Natural killer cell (primary cell): ENCODE data around the gene PHF20. TPM values are rescaled to one million over a fixed set of nuclear protein-coding genes. Genes with fewer than 3 reads are reported as not detected.

Source experiments
- ATAC-seq, 3 donors: fragments of 150-1000 bp in 2 of 3; fragments of 200-7000 bp in 1 of 3; cut with Tn5 transposase; 1 replicate in 1 of 3; 2 replicates in 2 of 3; pipeline ENCODE4 v1.10.0; 2021; ENCODE audit warnings: mild to moderate bottlenecking in 2 of 3, moderate library complexity in 2 of 3
- DNase-seq, 2 donors: peaks; one replicate each; pipeline versions ENCODE4 v3.0.0 to v3.0.0-alpha.2; 2013 to 2021; ENCODE audit warnings: mixed read lengths in 1 of 2
- H3K27ac ChIP-seq: one replicate; pipeline ENCODE4 v1.5.1; 2013; ENCODE audit warnings: mild to moderate bottlenecking, low read length
- H3K27me3 ChIP-seq: one replicate; pipeline ENCODE4 v1.6.1; 2013; ENCODE audit warnings: low read length; ENCODE audit not compliant: control insufficient read depth, insufficient read depth
- H3K36me3 ChIP-seq: one replicate; pipeline ENCODE4 v1.6.1; 2013; ENCODE audit warnings: low read length; ENCODE audit not compliant: control insufficient read depth, insufficient read depth
- H3K4me1 ChIP-seq: one replicate; pipeline ENCODE4 v1.6.1; 2013; ENCODE audit warnings: low read length; ENCODE audit not compliant: control insufficient read depth, insufficient read depth
- H3K4me3 ChIP-seq: one replicate; pipeline ENCODE4 v1.5.1; 2013; ENCODE audit warnings: low read length
- H3K9me3 ChIP-seq: one replicate; pipeline ENCODE4 v1.6.1; 2013; ENCODE audit warnings: low read length; ENCODE audit not compliant: control insufficient read depth, insufficient read depth
- H3K27ac Mint-ChIP-seq, 2 donors: one replicate each; pipeline ENCODE4 v1.8.0; 2022; ENCODE audit warnings: mild to moderate bottlenecking in 2 of 2, mixed read lengths in 2 of 2, moderate library complexity in 1 of 2
- H3K27me3 Mint-ChIP-seq, 2 donors: one replicate each; pipeline ENCODE4 v1.8.0; 2022; ENCODE audit warnings: low read depth in 2 of 2, mixed read lengths in 2 of 2
- H3K36me3 Mint-ChIP-seq: one replicate; pipeline ENCODE4 v1.8.0; 2022; ENCODE audit warnings: mixed read lengths
- H3K4me1 Mint-ChIP-seq, 2 donors: one replicate each; pipeline ENCODE4 v1.8.0; 2022; ENCODE audit warnings: mixed read lengths in 2 of 2
- H3K4me3 Mint-ChIP-seq: one replicate; pipeline ENCODE4 v1.8.0; 2022; ENCODE audit warnings: mild to moderate bottlenecking, moderate library complexity, mixed read lengths
- H3K9me3 Mint-ChIP-seq, 2 donors: one replicate each; pipeline ENCODE4 v1.8.0; 2022; ENCODE audit warnings: mixed read lengths in 2 of 2
- CTCF ChIP-seq: fragments of 200-600 bp; IDR thresholded peaks from one replicate; pipeline ENCODE4 v1.8.0; 2022; ENCODE audit warnings: antibody characterized with exemption
- WGBS: methylation state at CpG from one replicate; pipeline ENCODE4 v1.1.7; 2013; ENCODE audit warnings: missing lambda C conversion rate; ENCODE audit not compliant: insufficient coverage; 5-methylcytosine and 5-hydroxymethylcytosine counted together
- intact Hi-C: fragments of 100-400 bp; cut with micrococcal nuclease; formaldehyde crosslinking; loops from one replicate; pipeline ENCODE4 v1.14.2; 2022
- total RNA-seq, 4 donors: library from RNA; stranded (reverse); fragments of 120-200 nt in 1 of 4; gene quantifications; one replicate each; pipeline versions ENCODE4 v1.2.3 to v1.2.4, GENCODE V29; 2013 to 2022

PHF20 gene
- total RNA-seq, 3 donors from 2014 or later (not counting 1 experiment from before 2014, with no cell fraction given): 151 to 165 (median 161) TPM

GRCh38 chr20:35953387-35954199, 181.8 kb downstream of the PHF20 start:
- H3K4me3 Mint-ChIP-seq: peak overlapping the region; percentile 99
- Histone ChIP-seq H3K9me3 (no peaks in the 10 kb centered on the region), H3K27ac (peak overlapping the region; percentile 100), H3K4me1 (peaks cover 18% of the 10 kb centered on the region), H3K4me3 (peak overlapping the region; percentile 97), H3K36me3 (peaks cover 5% of the 10 kb centered on the region), H3K27me3 (no peaks in the 10 kb centered on the region)
- no peak for TF ChIP-seq CTCF
- DNase-seq (peak; percentile 66 to 81), ATAC-seq (peak; percentile 35 to 59 (median 39))
- intact Hi-C loops: loop anchor here (2.0 to 5.0 kb wide), 2 partner anchors 211 to 499 kb away; partner anchors contain the start of genes CEP250 and RBM39
- peaks cover 17 to 25% of the 10 kb centered on the region in 2 donors for H3K4me1 Mint-ChIP-seq
- peak overlapping the region; percentile 98 to 100 for H3K27ac Mint-ChIP-seq
- H3K27me3 Mint-ChIP-seq: no peaks in the 10 kb centered on the region
- 2% methylated on average over 65 of the region's 65 CpGs for WGBS
- H3K9me3 Mint-ChIP-seq: no peaks in the 10 kb centered on the region
- H3K36me3 Mint-ChIP-seq: no peaks in the 10 kb centered on the region

GRCh38 chr20:35954200-35954906, 182.5 kb downstream of the PHF20 start, which contains the start of gene SCAND1:
SCAND1 (minus strand) TSS chr20:35954502; CDS start chr20:35954284, 218 bp downstream.
- Mint-ChIP-seq H3K4me3 (peak within 1 kb of the TSS; percentile 99), H3K27me3 (no peaks in the 10 kb centered on the region), H3K27ac (peak within 1 kb of the TSS; percentile 98 to 100), H3K36me3 (no peaks in the 10 kb centered on the region), H3K9me3 (no peaks in the 10 kb centered on the region), H3K4me1 (peaks cover 17 to 25% of the 10 kb centered on the region in 2 donors)
- ATAC-seq (peak; percentile 85 to 95 (median 85)), DNase-seq (peak; percentile 95 to 99)
- no peaks in the 10 kb centered on the region for H3K36me3 ChIP-seq
- no peaks in the 10 kb centered on the region for H3K9me3 ChIP-seq
- H3K4me3 ChIP-seq: peak within 1 kb of the TSS; percentile 97
- intact Hi-C loops: loop anchor here (2.0 to 5.0 kb wide), 2 partner anchors 212 to 500 kb away; partner anchors contain the start of genes CEP250 and RBM39
- under 1% methylated on average over 76 of the region's 76 CpGs for WGBS
- peaks cover 18% of the 10 kb centered on the region for H3K4me1 ChIP-seq
- H3K27me3 ChIP-seq: no peaks in the 10 kb centered on the region
- H3K27ac ChIP-seq: peak within 1 kb of the TSS; percentile 100
- peak; percentile 96 for TF ChIP-seq CTCF

- DNase-seq (peak in 1 of 2 donors; percentile 74), ATAC-seq (peak; percentile 10 to 21 (median 16))
- Histone ChIP-seq H3K4me3 (peak overlapping the region; percentile 97), H3K27ac (peak overlapping the region; percentile 100), H3K36me3 (no peaks in the 10 kb centered on the region), H3K27me3 (no peaks in the 10 kb centered on the region), H3K9me3 (no peaks in the 10 kb centered on the region), H3K4me1 (peaks cover 18% of the 10 kb centered on the region)
- Mint-ChIP-seq H3K27ac (peak overlapping the region; percentile 98 to 100), H3K27me3 (no peaks in the 10 kb centered on the region), H3K9me3 (no peaks in the 10 kb centered on the region), H3K4me1 (peaks cover 17 to 25% of the 10 kb centered on the region in 2 donors), H3K36me3 (no peaks in the 10 kb centered on the region), H3K4me3 (peak overlapping the region; percentile 99)
- WGBS: under 1% methylated on average over 17 of the region's 19 CpGs
- intact Hi-C loops: loop anchor here (2.0 to 5.0 kb wide), 2 partner anchors 213 to 500 kb away; partner anchors contain the start of genes CEP250 and RBM39
- no peak for TF ChIP-seq CTCF
Observed at GRCh38 chr20:35954907-35955251, 183.1 kb downstream of the PHF20 start.
